RWPE1 (cell line): ENCODE measurements around the gene TENM4.

Source experiments
- CTCF ChIA-PET: fragments of 350-600 bp; sonication (Branson Sonifier 250); formaldehyde crosslinking; extraction: SDS; loops from one replicate; lab custom pipeline; 2021; lab: Yijun Ruan, JAX
- POLR2A ChIA-PET: fragments of 400-600 bp; formaldehyde crosslinking; extraction: SDS; loops from one replicate; lab custom pipeline; 2020; ENCODE audit warnings: antibody characterized with exemption; ENCODE audit not compliant: low non-redundant PET; lab: Yijun Ruan, JAX
- DNase-seq: peaks from one replicate; pipeline ENCODE4 v3.0.0; 2012; ENCODE audit warnings: low spot score
- H3K27ac ChIP-seq: fragments of 450-650 bp; 2 replicates; pipeline ENCODE4 v1.5.1; 2017
- TF ChIP-seq, protein P1 (sequence below): fragments of 450-650 bp; conservative IDR thresholded peaks from 2 replicates; pipeline ENCODE4 v1.5.1; 2017; ENCODE audit warnings: low read depth, mild to moderate bottlenecking

Gene TENM4

DNA sequence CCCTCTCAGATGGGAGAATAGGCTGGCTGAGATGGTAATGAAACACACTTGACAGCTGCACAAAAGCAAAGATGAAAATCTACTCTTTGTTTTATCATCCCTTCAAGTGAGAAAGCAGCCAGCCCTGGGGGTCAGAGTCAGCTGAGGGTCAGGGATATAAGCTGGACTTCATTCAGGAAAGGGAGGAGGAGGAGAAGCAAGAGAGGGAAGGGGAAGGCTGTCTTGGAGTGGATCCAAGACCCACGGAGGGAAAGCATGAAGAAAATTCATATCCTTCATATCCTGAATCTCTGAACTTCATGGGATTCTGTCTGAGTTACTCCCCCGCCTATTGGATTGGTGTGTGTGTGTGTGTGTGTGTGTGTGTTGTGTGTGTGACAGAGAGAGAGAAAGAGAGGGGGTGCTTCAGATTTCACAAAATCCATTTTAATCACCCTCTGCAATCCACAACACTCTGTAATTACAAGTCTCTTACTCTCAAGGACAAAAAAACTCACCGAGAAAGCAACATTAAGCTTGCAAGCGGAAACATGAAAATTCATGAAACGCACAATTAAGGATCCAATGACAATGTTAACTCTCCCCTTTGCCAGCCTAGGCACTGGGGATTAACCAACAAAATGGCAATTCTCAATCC lies 327.7 kb downstream of the TENM4 start:
- no peak overlapping the region for H3K27ac ChIP-seq
- TF ChIP-seq, protein P1, sequence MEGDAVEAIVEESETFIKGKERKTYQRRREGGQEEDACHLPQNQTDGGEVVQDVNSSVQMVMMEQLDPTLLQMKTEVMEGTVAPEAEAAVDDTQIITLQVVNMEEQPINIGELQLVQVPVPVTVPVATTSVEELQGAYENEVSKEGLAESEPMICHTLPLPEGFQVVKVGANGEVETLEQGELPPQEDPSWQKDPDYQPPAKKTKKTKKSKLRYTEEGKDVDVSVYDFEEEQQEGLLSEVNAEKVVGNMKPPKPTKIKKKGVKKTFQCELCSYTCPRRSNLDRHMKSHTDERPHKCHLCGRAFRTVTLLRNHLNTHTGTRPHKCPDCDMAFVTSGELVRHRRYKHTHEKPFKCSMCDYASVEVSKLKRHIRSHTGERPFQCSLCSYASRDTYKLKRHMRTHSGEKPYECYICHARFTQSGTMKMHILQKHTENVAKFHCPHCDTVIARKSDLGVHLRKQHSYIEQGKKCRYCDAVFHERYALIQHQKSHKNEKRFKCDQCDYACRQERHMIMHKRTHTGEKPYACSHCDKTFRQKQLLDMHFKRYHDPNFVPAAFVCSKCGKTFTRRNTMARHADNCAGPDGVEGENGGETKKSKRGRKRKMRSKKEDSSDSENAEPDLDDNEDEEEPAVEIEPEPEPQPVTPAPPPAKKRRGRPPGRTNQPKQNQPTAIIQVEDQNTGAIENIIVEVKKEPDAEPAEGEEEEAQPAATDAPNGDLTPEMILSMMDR: no peak
- ChIA-PET CTCF (no interaction called here), POLR2A (no interaction called here)
- no peak for DNase-seq

DNA sequence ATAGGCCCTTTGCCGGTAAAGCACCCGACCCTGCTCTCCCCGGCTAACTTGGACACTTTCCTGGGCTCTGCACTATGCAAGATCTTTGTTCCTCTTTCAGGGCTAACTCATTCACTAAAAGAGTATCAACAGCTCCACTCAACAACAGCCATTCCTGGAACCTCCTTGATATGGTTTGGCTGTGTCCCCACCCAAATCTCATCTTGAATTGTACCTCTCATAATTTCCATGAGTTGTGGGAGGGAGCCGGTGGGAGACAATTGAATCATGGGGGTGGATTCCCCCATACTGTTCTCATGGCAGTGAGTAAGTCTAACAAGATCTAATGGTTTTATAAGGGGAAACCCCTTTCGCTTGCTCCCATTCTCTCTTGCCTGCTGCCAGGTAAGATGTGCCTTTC lies 330.0 kb downstream of the TENM4 start:
- ChIA-PET CTCF (no interaction called here), POLR2A (no interaction called here)
- no peak for DNase-seq
- no peak overlapping the region for H3K27ac ChIP-seq
- TF ChIP-seq, protein P1: no peak

DNA sequence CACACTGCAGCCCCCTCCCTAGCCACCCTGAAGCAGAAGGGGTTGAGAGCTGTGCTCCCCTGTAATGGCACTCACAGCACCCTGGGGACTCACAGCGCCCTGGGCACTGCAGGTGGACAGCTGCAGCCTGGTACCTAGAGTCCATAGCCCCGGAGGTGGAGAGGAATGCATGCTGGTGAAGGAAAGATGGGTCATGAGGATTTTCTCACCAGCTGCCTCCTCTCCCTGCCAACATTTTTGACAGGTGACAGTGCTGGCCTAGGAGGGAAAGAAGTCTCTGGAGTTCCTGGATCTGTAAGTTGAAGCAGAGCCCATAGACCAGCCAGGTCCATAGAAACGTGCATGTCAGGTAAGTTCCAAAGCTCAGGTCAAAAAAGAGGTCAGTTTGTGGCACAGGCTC lies 330.5 kb downstream of the TENM4 start:
- no peak overlapping the region for H3K27ac ChIP-seq
- TF ChIP-seq, protein P1: no peak
- DNase-seq: no peak
- POLR2A ChIA-PET: no interaction called here
- CTCF ChIA-PET: no interaction called here

DNA sequence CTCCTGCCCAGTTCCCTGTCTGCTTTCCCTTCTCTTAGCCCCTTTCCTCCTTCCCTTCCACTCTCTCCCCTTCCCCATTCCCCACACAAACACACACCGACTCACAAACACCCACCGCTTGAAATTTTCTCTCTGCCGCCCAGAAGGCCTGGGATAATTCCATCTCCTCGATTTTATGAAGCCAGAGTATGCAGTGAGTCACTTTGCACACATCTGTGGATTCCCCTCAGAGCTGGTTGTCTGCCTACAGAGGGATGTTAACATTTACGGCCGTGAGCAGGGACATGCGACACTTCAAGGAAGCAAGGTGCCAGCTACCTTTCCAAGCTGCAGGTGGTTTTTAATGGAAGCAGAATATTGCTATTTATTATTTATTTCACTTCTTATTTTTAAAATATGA lies 332.0 kb downstream of the TENM4 start:
- DNase-seq: no peak
- TF ChIP-seq, protein P1: no peak
- ChIA-PET CTCF (interaction anchor here (1.0 kb wide), 1 partner anchor 8 kb away, joined by 3 read pairs; no protein-coding TSS in a partner anchor), POLR2A (no interaction called here)
- no peak overlapping the region for H3K27ac ChIP-seq

DNA sequence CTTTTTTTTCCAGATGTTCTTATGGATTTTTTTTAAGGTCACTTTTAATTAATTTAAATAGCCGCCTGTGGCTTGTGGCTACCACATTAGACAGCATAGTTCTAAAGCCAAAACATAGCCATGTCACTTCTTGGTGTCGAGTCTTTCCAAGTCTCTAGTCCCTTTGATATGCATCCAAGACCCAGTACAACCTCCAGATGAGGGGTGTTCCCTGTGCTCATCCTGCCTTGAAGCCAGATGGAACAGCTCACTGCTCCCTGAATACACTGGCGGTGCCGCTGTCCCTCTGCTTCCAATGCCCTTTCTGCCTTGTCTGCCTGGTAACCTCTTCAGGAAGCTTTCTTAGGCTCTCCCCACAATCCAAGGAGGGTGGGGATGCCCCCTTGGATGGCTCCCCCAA lies 338.0 kb downstream of the TENM4 start:
- ChIA-PET CTCF (no interaction called here), POLR2A (no interaction called here)
- no peak overlapping the region for H3K27ac ChIP-seq
- TF ChIP-seq, protein P1: no peak
- DNase-seq: no peak

DNA sequence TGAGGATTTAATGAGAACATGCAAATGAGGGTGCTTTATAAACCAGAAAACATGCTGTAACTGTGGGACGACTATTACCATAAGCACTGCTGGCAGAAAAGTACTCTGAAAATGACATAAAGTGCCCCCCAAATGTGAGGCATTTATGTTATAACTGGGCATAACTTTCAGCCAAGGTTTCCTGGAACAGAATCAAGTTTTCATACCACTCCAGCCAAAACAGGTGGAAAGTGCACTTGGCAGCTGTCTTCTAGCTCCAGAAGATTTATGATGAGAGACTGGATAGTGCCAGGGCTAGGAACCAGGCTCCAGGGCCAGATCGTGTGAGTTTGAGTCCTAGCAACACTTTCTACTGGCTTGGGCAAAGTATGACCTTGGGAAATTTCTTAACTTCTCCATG lies 339.2 kb downstream of the TENM4 start:
- TF ChIP-seq, protein P1: no peak
- ChIA-PET POLR2A (no interaction called here), CTCF (no interaction called here)
- H3K27ac ChIP-seq: no peak overlapping the region
- DNase-seq: no peak
